ENCODE measurements around the gene HSPA2. TPM values are rescaled to one million over a fixed set of nuclear protein-coding genes. Genes with fewer than 3 reads are reported as not detected.
A peak's percentile ranks its signal among the peaks of the same experiment; 100 is the strongest.

HSPA2 gene
- total RNA-seq, 1 donor from 2014 or later: 1.5 TPM

- DNase-seq (ENCODE audit: extremely low spot score, unreplicated experiment): no peak
- H3K9me3 Mint-ChIP-seq: no peaks in the 10 kb centered on the region
- H3K27ac Mint-ChIP-seq: peak overlapping the region; percentile 62
- H3K36me3 Mint-ChIP-seq: no peaks in the 10 kb centered on the region
- peaks cover 5% of the 10 kb centered on the region for H3K4me1 Mint-ChIP-seq (ENCODE audit: unreplicated experiment)
- TF ChIP-seq CTCF (conservative IDR thresholded peaks at IDR 0.05): no peak
- no peaks in the 10 kb centered on the region for H3K27me3 Mint-ChIP-seq
- H3K4me3 Mint-ChIP-seq: peak overlapping the region; percentile 64
Measured at GRCh38 chr14:64536488-64537245, 3.9 kb upstream of the HSPA2 start.

- Mint-ChIP-seq H3K27ac (no peak overlapping the region), H3K4me1 (ENCODE audit: unreplicated experiment) (peaks cover 10% of the 10 kb centered on the region), H3K36me3 (no peaks in the 10 kb centered on the region), H3K27me3 (no peaks in the 10 kb centered on the region), H3K9me3 (no peaks in the 10 kb centered on the region), H3K4me3 (no peak overlapping the region)
- DNase-seq (ENCODE audit: extremely low spot score, unreplicated experiment): no peak
- no peak for TF ChIP-seq CTCF (conservative IDR thresholded peaks at IDR 0.05)
Measured at GRCh38 chr14:64541261-64541971, 875 bp downstream of the HSPA2 start.

- no peak for TF ChIP-seq CTCF (conservative IDR thresholded peaks at IDR 0.05)
- no peak overlapping the region for H3K27ac Mint-ChIP-seq
- H3K9me3 Mint-ChIP-seq: no peaks in the 10 kb centered on the region
- no peaks in the 10 kb centered on the region for H3K27me3 Mint-ChIP-seq
- no peak for DNase-seq (ENCODE audit: extremely low spot score, unreplicated experiment)
- peaks cover 10% of the 10 kb centered on the region for H3K4me1 Mint-ChIP-seq (ENCODE audit: unreplicated experiment)
- no peak overlapping the region for H3K4me3 Mint-ChIP-seq
- H3K36me3 Mint-ChIP-seq: no peaks in the 10 kb centered on the region
Measured at GRCh38 chr14:64541972-64542835, 1.7 kb downstream of the HSPA2 start.

- Mint-ChIP-seq H3K4me1 (ENCODE audit: unreplicated experiment) (peaks cover 10% of the 10 kb centered on the region), H3K36me3 (no peaks in the 10 kb centered on the region), H3K27me3 (no peaks in the 10 kb centered on the region), H3K9me3 (no peaks in the 10 kb centered on the region), H3K4me3 (no peak overlapping the region), H3K27ac (no peak overlapping the region)
- DNase-seq (ENCODE audit: extremely low spot score, unreplicated experiment): no peak
- no peak for TF ChIP-seq CTCF (conservative IDR thresholded peaks at IDR 0.05)
Measured at GRCh38 chr14:64542836-64543201, 2.3 kb downstream of the HSPA2 start.

GRCh38 chr14:64544607-64545312 is 4.2 kb downstream of the HSPA2 start:
- DNase-seq (ENCODE audit: extremely low spot score, unreplicated experiment): no peak
- Mint-ChIP-seq H3K36me3 (no peaks in the 10 kb centered on the region), H3K27me3 (peaks cover 8% of the 10 kb centered on the region), H3K4me1 (ENCODE audit: unreplicated experiment) (peaks cover 5% of the 10 kb centered on the region), H3K9me3 (no peaks in the 10 kb centered on the region), H3K4me3 (no peak overlapping the region), H3K27ac (no peak overlapping the region)
- no peak for TF ChIP-seq CTCF (conservative IDR thresholded peaks at IDR 0.05)

Measured in type B pancreatic cell (in vitro differentiated cells).